DMS 273 (cell line): ENCODE measurements around the gene CROCC2.

ENCODE experiments used
- DNase-seq: peaks from one replicate; lab custom pipeline; 2025; ENCODE audit not compliant: unreplicated experiment; lab: John Stamatoyannopoulos, UW

CROCC2 gene

GRCh38 chr2:240919786-240920782 is 13.9 kb downstream of the CROCC2 start:
- no peak for DNase-seq

- DNase-seq = no peak
Measured at GRCh38 chr2:240920783-240921231, 14.7 kb downstream of the CROCC2 start.

- peak; percentile 39 for DNase-seq
Measured at GRCh38 chr2:240921311-240921994, 15.3 kb downstream of the CROCC2 start.

- no peak for DNase-seq
Measured at GRCh38 chr2:240921995-240922244, 15.8 kb downstream of the CROCC2 start.

- no peak for DNase-seq
Measured at GRCh38 chr2:240922245-240922981, 16.3 kb downstream of the CROCC2 start.

GRCh38 chr2:240922982-240923537 is 16.9 kb downstream of the CROCC2 start:
- DNase-seq = peak; percentile 60

- DNase-seq = no peak
Measured at GRCh38 chr2:240925191-240925567, 19.0 kb downstream of the CROCC2 start.

GRCh38 chr2:240925568-240926515 is 19.7 kb downstream of the CROCC2 start:
- no peak for DNase-seq

GRCh38 chr2:240926516-240927389 is 20.6 kb downstream of the CROCC2 start:
- peak; percentile 52 for DNase-seq

- DNase-seq = no peak
Measured at GRCh38 chr2:240927390-240927781, 21.2 kb downstream of the CROCC2 start.

- DNase-seq = no peak
Measured at GRCh38 chr2:240928476-240929363, 22.6 kb downstream of the CROCC2 start.

GRCh38 chr2:240929364-240930095 is 23.4 kb downstream of the CROCC2 start:
- DNase-seq = no peak

- no peak for DNase-seq
Measured at GRCh38 chr2:240930096-240930630, 24.0 kb downstream of the CROCC2 start.

GRCh38 chr2:240930631-240931318 is 24.6 kb downstream of the CROCC2 start:
- no peak for DNase-seq

GRCh38 chr2:240931319-240931949 is 25.3 kb downstream of the CROCC2 start:
- no peak for DNase-seq

GRCh38 chr2:240932001-240932723 is 26.0 kb downstream of the CROCC2 start:
- no peak for DNase-seq
